Smooth muscle cell (in vitro differentiated cells): ENCODE results near the gene SPSB1. TPM values are rescaled to one million over a fixed set of nuclear protein-coding genes. Genes with fewer than 3 reads are reported as not detected.

Experiments used
- DNase-seq: peaks from one replicate; lab custom pipeline; 2025; ENCODE audit not compliant: unreplicated experiment; lab: John Stamatoyannopoulos, UW
- H2AFZ ChIP-seq: fragments of 200-600 bp; sonication (generic); 2 replicates; pipeline ENCODE4 v1.6.0; 2016; ENCODE audit warnings: antibody characterized with exemption, low read depth, mild to moderate bottlenecking
- H3F3A ChIP-seq: fragments of 200-600 bp; sonication (generic); 2 replicates; pipeline ENCODE4 v1.6.0; 2017; ENCODE audit warnings: antibody characterized with exemption, low read depth
- H3K27ac ChIP-seq: fragments of 200-600 bp; sonication (generic); 2 replicates; pipeline ENCODE4 v1.5.1; 2016; ENCODE audit warnings: low read depth, mild to moderate bottlenecking
- H3K27me3 ChIP-seq: fragments of 200-600 bp; sonication (generic); 2 replicates; pipeline ENCODE4 v1.6.1; 2016; ENCODE audit warnings: low read depth, mild to moderate bottlenecking
- H3K36me3 ChIP-seq: fragments of 200-600 bp; sonication (generic); 2 replicates; pipeline ENCODE4 v1.5.1; 2016; ENCODE audit warnings: low read depth
- H3K4me1 ChIP-seq: fragments of 200-600 bp; sonication (generic); 2 replicates; pipeline ENCODE4 v1.5.1; 2016; ENCODE audit warnings: low read depth
- H3K4me2 ChIP-seq: fragments of 200-600 bp; sonication (generic); 2 replicates; pipeline ENCODE4 v1.6.0; 2016; ENCODE audit warnings: mild to moderate bottlenecking
- H3K4me3 ChIP-seq: fragments of 200-600 bp; sonication (generic); 2 replicates; pipeline ENCODE4 v1.5.1; 2016; ENCODE audit warnings: mild to moderate bottlenecking
- H3K79me2 ChIP-seq: fragments of 200-600 bp; sonication (generic); 2 replicates; pipeline ENCODE4 v1.6.0; 2016; ENCODE audit warnings: low read depth, mild to moderate bottlenecking
- H3K9ac ChIP-seq: fragments of 200-600 bp; sonication (generic); 2 replicates; pipeline ENCODE4 v1.6.0; 2016; ENCODE audit warnings: low read depth
- H3K9me3 ChIP-seq: fragments of 200-600 bp; sonication (generic); replicated peaks from 2 replicates; pipeline ENCODE4 v1.5.1; 2016; ENCODE audit warnings: low read depth
- H4K20me1 ChIP-seq: fragments of 200-600 bp; sonication (generic); 2 replicates; pipeline ENCODE4 v1.6.0; 2016; ENCODE audit warnings: low read depth
- CTCF ChIP-seq: fragments of 200-600 bp; sonication (generic); IDR thresholded peaks from 2 replicates; pipeline ENCODE4 v1.5.1; 2017; ENCODE audit warnings: borderline replicate concordance, mild to moderate bottlenecking, antibody characterized with exemption; ENCODE audit not compliant: insufficient read depth, poor library complexity, severe bottlenecking
- WGBS: methylation state at CpG from one replicate; pipeline ENCODE4 v1.1.7; 2016; ENCODE audit warnings: low lambda C conversion rate; 5-methylcytosine and 5-hydroxymethylcytosine counted together
- polyA plus RNA-seq: library from polyadenylated mRNA; unstranded; fragments of >200 nt; fragmentation: Nextera tagmentation; extraction: Ambion mirVana; gene quantifications from 2 replicates; pipeline ENCODE4 v1.2.1, GENCODE V29; 2016
- total RNA-seq: library from RNA; depleted of rRNA; stranded (reverse); fragments of >200 nt; gene quantifications from 2 replicates; pipeline ENCODE4 v1.2.3, GENCODE V29; 2014

Gene SPSB1
- total and polyA plus RNA-seq, 2 experiments from 2014 or later = 27.6 to 37.0 TPM

GRCh38 chr1:9305216-9305615 is 12.5 kb downstream of the SPSB1 start:
- no peak for TF ChIP-seq CTCF
- no peak overlapping the region for H2AFZ ChIP-seq
- 94% methylated on average over 14 of the region's 14 CpGs for WGBS

GRCh38 chr1:9306006-9306405 is 13.3 kb downstream of the SPSB1 start:
- TF ChIP-seq CTCF = no peak
- H2AFZ ChIP-seq = no peak overlapping the region
- peaks cover 96% of the 10 kb centered on the region for H3K79me2 ChIP-seq
- H3K4me3 ChIP-seq = no peak overlapping the region
- peaks cover 98% of the 10 kb centered on the region for H4K20me1 ChIP-seq
- WGBS = 86% methylated on average over 14 of the region's 14 CpGs
- H3K36me3 ChIP-seq = no peaks in the 10 kb centered on the region
- DNase-seq = no peak
- H3K4me1 ChIP-seq = peaks cover 9% of the 10 kb centered on the region
- peaks cover 12% of the 10 kb centered on the region for H3F3A ChIP-seq
- H3K4me2 ChIP-seq = no peak overlapping the region
- H3K9ac ChIP-seq = no peak overlapping the region
- no peaks in the 10 kb centered on the region for H3K9me3 ChIP-seq
- no peak overlapping the region for H3K27ac ChIP-seq
- H3K27me3 ChIP-seq = no peaks in the 10 kb centered on the region

More at GRCh38 chr1:9305216-9305615, 12.5 kb downstream of the SPSB1 start:
- H3K27me3 ChIP-seq = no peaks in the 10 kb centered on the region
- peaks cover 9% of the 10 kb centered on the region for H3K4me1 ChIP-seq
- peaks cover 98% of the 10 kb centered on the region for H4K20me1 ChIP-seq
- H3K9me3 ChIP-seq = no peaks in the 10 kb centered on the region
- no peak overlapping the region for H3K9ac ChIP-seq
- no peak overlapping the region for H3K4me3 ChIP-seq
- peaks cover 96% of the 10 kb centered on the region for H3K79me2 ChIP-seq
- no peaks in the 10 kb centered on the region for H3K36me3 ChIP-seq
- H3F3A ChIP-seq = peaks cover 12% of the 10 kb centered on the region
- DNase-seq = no peak
- H3K4me2 ChIP-seq = no peak overlapping the region
- H3K27ac ChIP-seq = no peak overlapping the region

GRCh38 chr1:9307303-9307702 is 14.6 kb downstream of the SPSB1 start:
- 84% methylated on average over 10 of the region's 10 CpGs for WGBS
- Histone ChIP-seq H3K79me2 (peaks cover 93% of the 10 kb centered on the region), H3K36me3 (no peaks in the 10 kb centered on the region), H3K9me3 (no peaks in the 10 kb centered on the region), H3K27me3 (no peaks in the 10 kb centered on the region), H3K4me2 (no peak overlapping the region), H3F3A (peaks cover 11% of the 10 kb centered on the region), H4K20me1 (peaks cover 98% of the 10 kb centered on the region), H3K27ac (no peak overlapping the region), H3K4me1 (peaks cover 8% of the 10 kb centered on the region), H3K4me3 (no peak overlapping the region), H3K9ac (no peak overlapping the region), H2AFZ (no peak overlapping the region)
- TF ChIP-seq CTCF = no peak
- no peak for DNase-seq

- Histone ChIP-seq H3K36me3 (no peaks in the 10 kb centered on the region), H3K79me2 (peaks cover 97% of the 10 kb centered on the region), H3K4me3 (no peak overlapping the region), H4K20me1 (peaks cover 100% of the 10 kb centered on the region), H3K27ac (no peak overlapping the region), H3K4me1 (peaks cover 3% of the 10 kb centered on the region), H3K9ac (no peak overlapping the region), H3K4me2 (no peak overlapping the region), H3F3A (peaks cover 12% of the 10 kb centered on the region), H3K27me3 (no peaks in the 10 kb centered on the region), H2AFZ (no peak overlapping the region), H3K9me3 (no peaks in the 10 kb centered on the region)
- no peak for TF ChIP-seq CTCF
- no peak for DNase-seq
- WGBS = 89% methylated on average over 9 of the region's 9 CpGs
Observed at GRCh38 chr1:9308236-9308785, 15.6 kb downstream of the SPSB1 start.
